ENCODE data around the gene LSP1. TPM values are rescaled to one million over a fixed set of nuclear protein-coding genes. Genes with fewer than 3 reads are reported as not detected.
"Not testable (repeated sequence)": the region's sequence is repeated elsewhere in the genome, so short reads cannot be mapped to it uniquely, and the experiment has no call there.

LSP1 gene
- 79.4 TPM for total RNA-seq

- DNase-seq (ENCODE audit: low read depth in 2 of 3, low spot score in 2 of 3), result peak; percentile 56 to 88 (median 66)
Observed at GRCh38 chr11:1852877-1853276, at the start of gene LSP1. LSP1 (plus strand) TSS chr11:1853084; CDS start chr11:1853145, 61 bp downstream.

- DNase-seq (ENCODE audit: low read depth in 2 of 3, low spot score in 2 of 3), result no peak
Observed at GRCh38 chr11:1803246-1803645, 49.6 kb upstream of the LSP1 start.

GRCh38 chr11:1803835-1804519, 48.9 kb upstream of the LSP1 start:
- not testable (repeated sequence) for DNase-seq (ENCODE audit: low read depth in 2 of 3, low spot score in 2 of 3)

DNA sequence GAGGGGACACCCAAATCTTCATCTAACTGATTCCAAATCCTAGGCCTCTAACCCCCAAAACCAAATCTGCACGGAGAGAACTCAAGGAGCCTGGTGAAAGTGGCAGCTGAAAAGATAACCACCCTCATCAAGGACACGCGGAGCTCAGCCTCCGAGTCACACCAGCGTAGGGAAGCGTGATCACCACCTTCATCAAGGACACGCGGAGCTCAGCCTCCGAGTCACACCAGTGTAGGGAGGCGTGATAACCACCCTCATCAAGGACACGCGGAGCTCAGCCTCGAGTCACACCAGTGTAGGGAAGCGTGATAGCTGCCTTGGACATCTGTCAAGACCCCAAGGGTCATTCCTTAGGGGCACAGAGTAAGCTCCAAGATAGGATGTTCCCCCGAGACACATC, 47.4 kb upstream of the LSP1 start:
- DNase-seq (ENCODE audit: low read depth in 2 of 3, low spot score in 2 of 3), result no peak

- peak in 2 of 3 donors; percentile 36 to 62 for DNase-seq (ENCODE audit: low read depth in 2 of 3, low spot score in 2 of 3)
Observed at GRCh38 chr11:1807264-1807995, 45.5 kb upstream of the LSP1 start.

DNA sequence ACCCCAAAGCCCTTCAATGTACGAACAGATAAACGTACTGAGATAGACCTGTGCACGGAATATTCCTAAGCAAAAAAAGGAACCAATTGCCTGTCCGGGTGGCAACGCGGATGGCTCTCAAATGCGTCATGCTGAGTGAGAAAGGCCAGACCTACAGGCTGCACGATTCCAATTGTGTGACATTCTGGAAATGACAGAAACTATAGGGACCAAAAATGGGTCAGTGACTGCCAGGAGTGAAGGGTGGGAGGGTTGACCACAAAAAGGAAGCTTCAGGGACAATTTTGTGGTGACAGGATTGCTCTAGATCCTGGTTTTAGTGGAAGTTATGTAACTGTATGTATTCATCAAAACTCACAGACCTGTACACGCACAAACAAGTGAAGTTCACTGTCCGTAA, 42.1 kb upstream of the LSP1 start:
- DNase-seq (ENCODE audit: low read depth in 2 of 3, low spot score in 2 of 3), result no peak

- DNase-seq (ENCODE audit: low read depth in 2 of 3, low spot score in 2 of 3), result no peak
Observed at GRCh38 chr11:1812274-1812673, 40.6 kb upstream of the LSP1 start.

GRCh38 chr11:1812801-1813200, 40.1 kb upstream of the LSP1 start:
- no peak for DNase-seq (ENCODE audit: low read depth in 2 of 3, low spot score in 2 of 3)

DNA sequence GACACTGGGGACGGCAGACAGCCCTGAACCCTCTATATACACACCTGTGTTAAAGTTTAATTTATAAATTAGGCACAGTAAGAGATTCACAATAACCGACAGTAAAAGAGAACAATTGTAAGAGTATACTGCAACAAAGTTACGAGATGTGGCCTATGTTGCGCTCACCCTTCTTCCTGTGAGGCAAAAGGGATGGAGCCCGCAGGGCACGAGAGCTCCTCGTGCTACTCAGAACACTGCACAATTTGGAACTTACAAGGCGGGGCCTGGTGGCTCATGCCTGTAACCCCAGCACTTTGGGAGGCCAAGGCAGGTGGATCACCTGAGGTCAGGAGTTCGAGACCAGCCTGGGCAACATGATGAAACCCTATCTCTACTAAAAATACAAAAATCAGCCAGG, 39.5 kb upstream of the LSP1 start:
- DNase-seq (ENCODE audit: low read depth in 2 of 3, low spot score in 2 of 3), result not testable (repeated sequence)

DNA sequence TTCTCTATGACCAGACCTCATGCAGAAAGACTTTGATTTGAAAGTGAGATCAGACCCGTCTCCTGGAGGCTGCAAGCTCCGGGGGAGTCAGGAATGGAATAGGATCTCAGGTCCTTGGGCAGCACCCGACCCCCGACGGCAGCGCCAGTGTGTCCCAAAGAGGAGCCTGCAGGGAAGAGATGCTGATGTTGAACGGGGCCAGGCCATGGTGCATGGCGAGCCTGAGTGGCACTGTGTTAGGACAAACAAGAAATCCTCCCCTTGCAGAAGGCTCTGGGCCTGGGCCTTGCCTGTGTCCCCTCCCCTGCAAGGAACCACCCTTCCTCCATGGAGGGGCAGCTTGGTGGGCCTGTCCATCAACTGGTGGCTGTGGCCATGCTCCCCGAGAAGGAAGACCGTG, 38.2 kb upstream of the LSP1 start:
- no peak for DNase-seq (ENCODE audit: low read depth in 2 of 3, low spot score in 2 of 3)

GRCh38 chr11:1815311-1815710, 37.6 kb upstream of the LSP1 start:
- DNase-seq (ENCODE audit: low read depth in 2 of 3, low spot score in 2 of 3), result no peak

DNA sequence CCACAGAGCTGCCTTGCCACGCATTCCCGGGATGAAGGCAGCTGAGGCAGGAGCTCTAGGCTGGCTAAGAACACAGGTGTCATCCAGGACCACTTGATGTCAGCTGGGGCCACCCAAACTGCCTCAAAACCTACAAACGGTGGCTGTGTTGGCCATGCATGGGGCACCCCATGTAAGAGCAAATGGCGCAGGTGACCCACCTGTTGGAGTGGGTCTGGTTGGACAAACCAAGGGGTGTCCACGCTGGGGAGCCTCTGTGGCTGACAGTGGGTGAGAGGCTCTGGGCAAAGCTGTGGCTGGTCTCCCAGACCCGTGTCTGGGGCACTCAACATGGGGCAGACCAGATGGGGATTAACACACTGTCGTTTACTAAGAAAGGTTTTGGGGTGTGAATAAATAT, 37.1 kb upstream of the LSP1 start:
- no peak for DNase-seq (ENCODE audit: low read depth in 2 of 3, low spot score in 2 of 3)

- DNase-seq (ENCODE audit: low read depth in 2 of 3, low spot score in 2 of 3), result no peak
Observed at GRCh38 chr11:1817000-1817399, 35.9 kb upstream of the LSP1 start.

- no peak for DNase-seq (ENCODE audit: low read depth in 2 of 3, low spot score in 2 of 3)
Observed at GRCh38 chr11:1817511-1817910, 35.4 kb upstream of the LSP1 start.

- no peak for DNase-seq (ENCODE audit: low read depth in 2 of 3, low spot score in 2 of 3)
Observed at GRCh38 chr11:1819074-1819473, 33.8 kb upstream of the LSP1 start.

DNA sequence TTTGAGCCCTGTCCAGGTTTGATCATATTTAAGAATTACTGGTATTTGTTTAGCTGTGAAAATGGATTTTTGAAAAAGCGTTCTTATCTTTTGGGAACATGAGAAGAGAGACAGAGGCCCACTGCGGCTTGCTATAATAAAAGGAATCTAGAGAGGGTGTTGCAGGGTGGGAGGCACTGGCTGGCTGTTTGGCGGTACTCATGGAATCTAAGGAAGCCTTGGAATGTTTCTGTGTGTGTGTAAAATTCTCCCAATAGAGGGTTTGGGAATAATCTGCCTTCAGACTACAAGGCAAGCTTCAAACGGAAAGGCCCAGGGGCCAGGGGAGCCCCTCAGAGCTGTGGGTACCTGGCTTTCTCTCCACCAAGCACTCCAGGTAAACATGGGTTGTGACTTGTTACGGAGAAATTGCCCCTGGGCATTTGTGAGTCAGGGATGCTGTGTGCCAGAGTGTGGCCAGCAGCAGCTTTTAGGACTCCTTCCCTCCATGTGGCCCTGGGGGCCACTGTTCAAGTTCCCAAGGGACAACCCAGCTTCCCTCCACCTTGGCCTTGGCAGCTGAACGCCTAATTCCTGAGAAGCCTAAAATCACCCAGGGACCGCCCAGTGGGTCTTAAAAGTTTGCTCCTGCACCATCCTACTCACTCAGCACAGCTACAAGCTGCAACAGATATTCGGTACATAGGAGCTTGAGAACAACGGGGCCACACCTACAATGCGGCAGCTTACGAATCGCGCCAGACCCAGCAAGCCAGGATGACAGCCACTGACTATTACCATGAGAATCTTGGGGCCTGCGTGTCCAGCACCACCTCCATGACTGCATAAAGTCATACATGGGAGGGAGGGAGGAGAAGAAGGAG, 32.2 kb upstream of the LSP1 start:
- DNase-seq (ENCODE audit: low read depth in 2 of 3, low spot score in 2 of 3), result no peak

- no peak for DNase-seq (ENCODE audit: low read depth in 2 of 3, low spot score in 2 of 3)
Observed at GRCh38 chr11:1821562-1821961, 31.3 kb upstream of the LSP1 start.

DNA sequence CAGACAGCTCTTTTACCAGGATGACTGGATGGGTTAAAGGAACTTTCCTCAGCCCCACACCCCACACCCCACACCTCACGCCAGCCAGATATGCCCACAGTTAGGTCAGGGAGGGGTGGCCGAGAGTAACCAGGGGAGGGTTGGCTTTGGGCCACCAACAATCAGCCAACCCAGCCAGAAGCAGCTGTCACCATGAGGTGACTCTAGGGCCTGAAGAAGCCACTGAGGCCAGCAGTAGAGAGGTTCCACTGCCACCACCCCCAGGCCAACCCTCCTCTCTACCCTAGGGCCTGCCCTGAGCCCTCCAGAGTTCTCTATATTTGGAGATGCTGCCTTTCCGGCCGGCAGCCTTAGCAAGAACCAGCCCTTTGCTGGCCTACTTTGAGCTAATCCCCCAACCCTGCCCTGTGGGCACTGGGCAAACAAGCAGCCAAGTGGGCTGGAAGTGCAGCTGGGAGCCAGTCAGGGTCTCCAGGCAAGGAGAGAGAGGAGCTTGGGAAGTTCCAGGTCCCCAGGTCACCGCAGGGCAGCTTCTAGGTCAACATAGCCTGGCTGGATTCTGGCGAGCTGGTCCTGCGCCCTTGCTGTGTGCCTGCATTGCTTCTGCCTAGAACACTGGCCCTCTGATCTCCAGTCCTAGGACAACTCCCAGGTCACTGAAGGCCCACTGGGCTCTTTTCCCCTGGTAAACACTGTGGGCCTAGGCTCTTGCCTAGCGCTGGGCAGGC, 30.1 kb upstream of the LSP1 start:
- no peak for DNase-seq (ENCODE audit: low read depth in 2 of 3, low spot score in 2 of 3)

DNA sequence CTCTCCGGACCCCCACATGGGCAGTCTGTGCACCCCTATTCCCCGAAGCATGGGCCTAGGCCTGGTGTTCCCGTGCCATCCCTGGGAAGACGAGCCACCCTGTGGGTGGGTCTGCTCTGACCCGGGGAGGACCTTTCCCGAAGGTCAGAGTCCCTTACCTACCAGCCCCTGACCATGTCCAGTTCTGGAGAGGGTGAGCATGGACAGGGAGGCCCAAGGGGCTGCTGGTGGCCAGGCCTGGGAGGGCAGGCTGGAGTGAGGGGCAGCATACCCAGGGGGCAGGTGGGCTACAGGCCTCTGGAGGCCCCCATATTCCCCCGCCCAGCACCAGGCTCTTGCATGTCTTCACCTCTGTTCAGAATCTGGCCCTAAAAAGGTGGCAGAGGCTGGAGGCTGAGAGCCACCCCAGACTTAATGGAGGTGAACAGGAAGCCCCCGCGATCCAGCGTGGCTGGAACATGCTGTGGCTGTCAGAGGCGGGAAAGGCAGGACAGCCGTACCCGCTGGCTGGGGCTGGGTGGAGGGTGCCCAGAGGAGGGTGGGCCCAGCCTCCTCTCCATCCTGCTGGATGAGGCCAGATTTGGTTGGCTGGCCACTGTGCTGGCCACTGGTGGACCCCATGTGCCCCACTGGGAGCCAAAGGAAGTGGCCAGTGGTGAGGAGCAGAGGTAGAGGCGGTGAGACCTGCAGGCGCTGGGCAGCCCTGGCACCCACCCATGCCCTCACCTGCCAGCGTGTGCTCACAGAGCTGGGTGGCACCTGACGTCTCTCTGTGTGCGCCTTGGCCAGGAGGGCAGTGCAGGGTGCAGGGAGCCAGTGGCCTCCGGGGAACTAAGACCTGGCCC, 29.3 kb upstream of the LSP1 start:
- DNase-seq (ENCODE audit: low read depth in 2 of 3, low spot score in 2 of 3), result no peak
